AG08395 (cell line): ENCODE data around the gene CEMIP.

Experiments used
- DNase-seq: peaks from one replicate; pipeline ENCODE4 v3.0.0; 2012; ENCODE audit warnings: mixed read lengths, low spot score

CEMIP gene

DNA sequence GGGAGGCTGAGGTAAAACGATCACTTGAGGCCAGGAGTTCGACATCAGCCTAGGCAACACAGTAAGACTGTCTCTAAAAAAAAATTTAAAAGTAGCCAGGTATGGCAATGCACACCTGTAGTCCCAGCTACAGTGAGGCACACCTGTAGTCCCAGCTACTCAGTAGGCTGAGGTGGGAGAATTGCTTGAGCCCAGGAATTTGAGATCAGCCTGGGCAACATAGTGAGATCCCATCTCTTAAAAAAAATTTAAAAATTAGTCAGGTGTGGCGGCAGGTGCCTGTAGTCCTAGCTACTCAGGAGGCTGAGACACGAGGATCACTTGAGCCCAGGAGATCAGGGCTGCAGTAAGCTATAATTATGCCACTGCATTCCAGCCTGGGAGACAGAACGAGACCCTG lies 203.7 kb downstream of the CEMIP start:
- no peak for DNase-seq

DNA sequence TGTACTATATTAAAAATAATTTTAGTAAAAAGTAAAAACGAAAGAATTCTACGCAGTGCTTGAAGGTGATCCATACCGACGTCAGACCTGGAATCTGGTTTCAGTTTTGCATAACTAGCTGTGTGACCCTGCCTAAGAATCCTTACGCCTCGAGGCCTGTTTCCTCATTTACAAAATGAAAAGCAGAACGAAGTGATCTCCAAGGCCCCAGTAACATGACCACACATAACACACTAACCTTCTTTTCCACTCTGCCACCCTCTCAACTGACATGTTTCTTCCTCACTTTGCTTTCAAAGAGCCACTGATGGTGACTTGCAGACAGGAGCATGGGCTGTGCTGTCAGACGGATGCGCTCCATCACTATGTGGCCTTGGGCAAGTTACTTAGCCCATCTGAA lies 205.7 kb downstream of the CEMIP start:
- DNase-seq, result no peak

DNA sequence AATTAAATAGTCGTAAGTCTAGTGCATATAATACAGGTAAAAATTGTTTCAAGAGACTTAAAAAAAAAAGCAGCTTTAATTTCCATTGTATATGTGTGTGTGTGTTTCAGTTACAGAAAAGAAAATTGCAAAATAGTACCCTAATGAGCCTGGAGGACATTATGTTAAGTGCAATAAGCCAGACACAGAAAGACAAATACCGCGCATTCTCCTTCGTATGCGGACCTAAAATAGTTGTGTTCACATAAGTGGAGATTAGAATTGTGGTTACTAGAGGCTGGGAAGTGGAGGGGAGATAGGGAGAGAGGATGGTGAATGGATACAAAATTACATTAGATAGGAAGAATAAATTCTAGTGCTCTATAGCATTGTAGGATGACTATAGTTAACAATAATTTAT lies 206.8 kb downstream of the CEMIP start:
- no peak for DNase-seq

DNA sequence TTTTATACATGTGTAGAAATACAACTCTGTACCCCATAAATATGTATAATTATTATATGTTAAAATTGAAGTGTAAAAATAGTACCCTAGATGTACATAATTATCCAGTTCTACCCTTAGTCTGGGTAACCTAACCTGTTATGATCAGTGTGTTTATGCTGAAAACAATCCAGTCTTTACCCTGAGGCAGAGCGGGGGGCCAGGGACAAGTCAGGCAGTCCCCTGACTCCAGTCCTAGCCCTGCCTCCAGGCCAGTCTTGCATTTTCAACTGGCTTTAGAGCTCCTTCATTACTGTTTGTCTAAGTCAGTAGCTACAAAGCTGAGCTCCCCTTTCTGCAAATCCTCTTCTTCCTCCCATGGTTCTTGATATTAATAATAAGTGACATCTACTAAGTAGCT lies 207.3 kb downstream of the CEMIP start:
- DNase-seq, result no peak

DNA sequence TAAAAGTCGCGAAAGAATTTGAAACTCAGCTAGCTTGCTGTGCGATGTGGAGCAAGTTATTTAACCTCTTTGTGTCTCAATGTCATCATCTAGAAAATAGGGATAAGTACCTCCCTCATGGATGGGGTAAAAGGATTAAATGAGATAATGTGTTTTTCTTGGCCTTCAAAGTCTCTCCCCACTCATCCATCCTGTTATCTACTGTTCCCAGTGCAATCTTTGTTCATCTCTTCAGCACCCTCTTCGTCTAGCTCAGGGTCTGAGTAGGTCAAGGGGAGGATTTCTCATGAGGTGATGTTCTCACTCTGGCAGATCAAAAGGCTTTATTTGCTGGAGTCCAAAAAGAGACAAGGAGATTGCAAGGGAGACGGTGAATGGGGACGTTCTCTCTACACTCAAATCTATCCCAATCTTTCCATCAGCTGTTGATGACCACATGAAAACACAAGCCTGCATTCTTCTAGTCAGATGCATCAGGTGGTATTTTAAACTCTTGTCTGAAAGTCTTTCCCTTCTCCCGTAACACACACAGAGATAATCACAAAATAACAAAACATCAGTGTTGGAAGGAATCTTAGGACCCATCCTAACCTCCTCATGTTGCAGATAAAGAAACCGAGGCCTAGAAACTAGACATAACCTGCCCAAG lies 209.1 kb downstream of the CEMIP start:
- DNase-seq, result no peak

DNA sequence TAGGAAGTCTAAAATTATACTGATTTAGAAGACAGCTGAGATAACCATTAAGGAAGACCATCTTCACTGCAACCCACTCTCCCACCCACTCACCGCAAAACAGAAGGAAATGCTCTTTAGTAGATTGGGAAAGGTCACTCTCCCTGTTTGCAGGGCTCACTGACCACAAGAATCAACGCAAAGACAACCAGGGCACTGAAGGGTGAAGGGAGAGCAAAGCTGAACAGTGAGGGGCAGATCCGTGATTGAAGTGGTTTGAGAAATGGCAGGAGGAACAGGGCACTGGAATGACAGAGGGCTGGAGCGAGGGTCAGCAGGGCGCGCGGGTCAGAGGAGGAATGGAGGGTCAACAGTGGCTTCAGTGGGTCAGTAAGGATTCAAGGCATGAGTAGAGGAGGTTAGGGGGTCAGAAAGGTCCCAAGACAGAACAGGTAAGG lies 209.9 kb downstream of the CEMIP start:
- DNase-seq, result no peak

DNA sequence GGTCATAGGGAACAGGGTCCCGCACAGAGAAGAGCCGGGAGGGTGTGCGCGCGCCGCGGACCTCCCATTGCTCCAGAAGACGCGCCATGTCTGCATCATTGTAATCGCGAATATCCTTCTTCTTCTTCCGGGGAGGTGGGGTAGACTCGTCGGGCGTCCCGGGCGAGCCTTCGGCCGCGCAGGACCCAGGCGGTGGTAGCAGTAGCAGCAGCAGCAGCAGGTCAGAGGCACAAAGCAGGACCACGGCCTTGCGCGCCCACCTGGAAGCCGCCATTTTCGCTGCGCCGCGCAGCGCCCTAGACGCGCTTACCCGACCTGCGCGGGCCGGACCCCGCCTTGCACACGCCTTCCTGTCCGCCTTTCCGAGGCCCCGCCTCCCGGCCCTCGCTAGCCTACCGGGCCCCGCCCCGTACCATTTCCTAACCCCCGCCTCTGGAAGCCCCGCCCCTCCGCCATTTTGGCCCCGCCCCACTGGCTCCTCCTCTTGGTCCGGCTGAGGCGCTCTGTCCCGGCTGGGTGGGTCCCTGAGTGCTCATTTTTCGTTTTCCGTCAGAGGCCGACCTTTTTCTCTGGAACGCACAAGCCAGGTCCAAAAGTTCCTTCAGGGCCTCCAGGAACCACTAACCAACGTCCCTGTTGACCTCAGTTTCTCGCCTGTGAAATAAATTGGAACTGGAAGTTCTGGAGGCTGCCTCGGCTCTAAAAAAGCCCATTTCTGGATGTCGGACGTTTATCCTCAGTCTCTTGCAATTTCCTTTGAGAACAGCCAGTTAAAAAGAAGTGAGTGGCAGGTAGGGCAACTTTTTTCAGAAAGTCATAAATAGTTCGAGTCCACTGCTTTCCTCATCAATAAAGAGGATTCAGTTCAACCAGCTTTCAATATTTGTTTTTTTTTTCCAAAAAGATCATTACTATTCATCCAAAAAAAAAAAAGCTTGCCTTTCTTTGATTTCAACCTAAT lies 210.6 kb downstream of the CEMIP start, which contains the start of gene MESD:
Gene MESD (minus strand): TSS at position 302 of the 961 bp plus-strand sequence. CDS start 28 bp downstream, at position 274.
- DNase-seq, result peak; percentile 99

DNA sequence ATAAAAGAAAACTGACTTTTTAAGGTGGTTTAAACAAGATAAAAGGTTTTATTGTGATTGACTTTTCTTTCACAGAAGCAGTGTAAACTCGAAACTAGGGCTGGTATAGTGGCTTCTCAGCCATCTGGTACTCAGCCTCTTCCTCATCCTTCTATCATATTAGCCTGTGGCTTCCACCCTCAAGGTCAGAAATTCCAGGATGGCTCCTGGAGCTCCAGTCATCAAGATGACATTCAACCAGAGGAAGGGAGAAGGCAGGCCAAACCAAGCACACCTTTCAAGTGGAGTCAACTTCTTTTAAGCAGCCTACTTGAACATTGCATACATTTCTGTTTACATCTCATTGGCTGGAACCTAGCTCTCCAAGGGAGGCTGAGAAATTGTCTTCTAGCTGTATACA lies 211.8 kb downstream of the CEMIP start:
- no peak for DNase-seq

DNA sequence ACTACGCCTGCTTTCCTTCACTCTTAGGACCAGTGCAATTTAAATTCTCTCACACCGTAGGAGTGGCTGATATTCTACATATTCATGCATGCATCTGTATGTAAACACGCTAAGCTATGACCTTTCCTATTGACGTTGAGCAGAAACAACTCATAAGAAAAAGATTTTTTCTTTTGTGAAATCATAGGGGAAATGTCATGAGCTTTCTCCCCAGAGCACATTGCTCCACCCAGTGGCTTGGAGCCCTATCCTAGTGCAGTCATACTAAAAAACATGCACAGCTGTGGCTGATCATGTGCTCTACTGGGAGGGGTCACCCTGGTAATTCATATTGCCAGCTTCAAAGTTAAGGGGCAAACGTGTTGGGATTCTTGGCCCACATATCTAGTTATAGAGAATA lies 212.3 kb downstream of the CEMIP start:
- peak; percentile 81 for DNase-seq

DNA sequence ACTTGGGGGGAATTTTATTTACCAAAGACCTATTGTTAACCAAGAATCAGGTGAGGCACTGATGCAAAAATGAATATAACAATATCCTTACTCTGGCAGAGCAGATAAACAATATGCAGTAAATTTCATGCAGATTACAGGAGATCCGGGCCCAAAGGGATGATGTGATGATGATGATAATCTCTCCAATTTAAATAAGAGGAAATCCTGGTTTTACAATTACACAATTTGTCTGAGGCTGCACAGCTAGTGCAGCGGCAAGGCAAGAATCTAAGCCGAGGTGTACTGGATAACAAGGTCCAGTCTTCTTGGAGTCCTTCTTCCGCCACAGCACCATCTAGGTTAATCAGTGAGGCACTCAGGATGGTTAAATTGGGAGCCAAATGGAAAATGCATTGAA lies 212.8 kb downstream of the CEMIP start:
- no peak for DNase-seq

DNA sequence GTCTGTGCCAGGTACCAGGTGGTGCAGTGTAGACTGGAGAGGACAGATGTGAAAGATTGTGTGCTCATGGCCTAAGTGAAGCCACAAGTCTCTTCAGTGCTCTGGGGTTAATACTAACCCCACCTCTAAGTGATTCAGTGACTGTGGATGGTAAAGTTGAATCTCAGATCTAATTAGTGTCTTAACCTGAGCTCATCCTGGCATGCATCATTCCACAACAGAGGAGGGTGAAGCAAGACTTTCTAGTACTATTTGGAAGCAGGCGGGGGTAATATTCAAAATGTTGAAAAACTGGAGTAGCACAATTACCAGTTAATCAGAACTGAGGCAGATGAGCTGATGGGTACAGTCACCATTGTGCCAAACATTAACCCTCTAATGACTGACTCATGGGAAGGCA lies 213.3 kb downstream of the CEMIP start:
- no peak for DNase-seq

DNA sequence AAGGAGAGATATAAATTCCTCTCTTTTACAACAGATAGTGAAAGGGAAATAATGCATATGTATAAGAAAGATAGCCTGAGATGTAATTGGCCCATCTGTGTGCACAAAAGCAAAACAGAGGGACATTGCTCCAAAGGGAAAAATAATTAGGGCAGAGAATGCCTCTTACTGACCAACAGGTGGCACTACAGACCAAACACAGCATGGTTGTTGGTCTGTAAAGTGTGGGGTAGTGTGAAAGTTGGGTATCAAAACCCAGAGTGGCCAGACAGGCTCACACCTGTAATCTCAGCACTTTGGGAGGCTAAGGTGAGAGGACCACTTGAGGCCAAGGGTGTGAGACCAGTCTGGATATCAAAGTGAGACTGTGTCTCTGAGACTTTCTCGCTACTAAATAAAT lies 217.1 kb downstream of the CEMIP start:
- no peak for DNase-seq

DNA sequence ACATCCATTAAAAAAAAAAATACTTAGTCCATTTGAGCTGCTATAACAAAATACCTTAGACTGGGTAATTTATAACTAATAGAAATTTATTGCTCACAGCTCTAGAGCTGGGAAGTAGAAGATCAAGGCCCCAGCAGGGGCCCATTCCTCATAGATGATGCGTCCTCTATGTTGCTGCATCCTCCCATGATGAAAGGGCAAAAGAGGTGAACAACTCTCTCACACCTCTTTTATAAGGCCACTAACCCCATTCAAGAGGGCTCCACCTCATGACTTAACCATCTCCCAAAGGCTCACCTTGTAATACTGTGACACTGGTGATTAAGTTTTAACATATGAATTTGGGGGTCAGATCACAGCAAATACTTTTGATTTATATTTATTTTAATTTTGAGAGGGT lies 218.5 kb downstream of the CEMIP start:
- no peak for DNase-seq

DNA sequence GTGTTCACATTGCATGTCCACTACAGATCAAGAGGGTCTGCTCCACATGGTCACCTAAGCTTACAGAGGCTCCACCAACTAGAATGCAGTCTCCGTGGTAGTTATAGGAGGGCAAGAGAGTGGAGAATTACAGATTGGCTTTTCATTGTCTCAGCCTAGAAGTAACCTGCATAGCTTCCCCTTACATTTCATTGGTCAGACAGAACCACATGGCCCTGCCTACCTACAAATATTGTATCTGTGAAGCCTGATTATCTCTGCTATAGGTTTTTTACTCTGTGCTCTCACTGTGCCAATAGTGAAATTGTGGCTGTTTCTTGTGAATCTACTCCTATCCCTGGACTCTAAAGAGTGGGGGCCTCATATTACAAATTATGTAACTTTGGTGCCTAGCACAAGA lies 219.1 kb downstream of the CEMIP start:
- DNase-seq, result no peak

DNA sequence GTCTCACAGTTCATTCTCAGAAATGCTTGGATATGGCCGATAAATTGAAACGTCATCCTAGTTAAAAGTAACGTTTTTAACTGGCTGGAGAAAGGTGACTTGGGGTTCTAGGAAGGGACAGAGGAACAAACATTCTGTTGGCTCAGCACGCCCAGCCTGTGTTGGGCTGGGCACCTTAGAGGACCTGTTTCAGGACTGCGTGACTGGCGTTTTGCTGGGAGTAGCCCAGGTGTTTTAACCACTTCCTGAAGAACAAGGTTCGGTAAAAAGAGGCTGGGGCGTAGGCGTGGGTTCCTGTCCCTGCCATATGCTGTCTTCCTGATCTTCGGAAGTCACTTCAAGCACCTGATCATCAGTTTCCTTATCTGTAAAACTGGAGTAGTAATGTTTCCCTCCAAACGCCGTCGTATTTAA lies 220.5 kb downstream of the CEMIP start:
- no peak for DNase-seq

DNA sequence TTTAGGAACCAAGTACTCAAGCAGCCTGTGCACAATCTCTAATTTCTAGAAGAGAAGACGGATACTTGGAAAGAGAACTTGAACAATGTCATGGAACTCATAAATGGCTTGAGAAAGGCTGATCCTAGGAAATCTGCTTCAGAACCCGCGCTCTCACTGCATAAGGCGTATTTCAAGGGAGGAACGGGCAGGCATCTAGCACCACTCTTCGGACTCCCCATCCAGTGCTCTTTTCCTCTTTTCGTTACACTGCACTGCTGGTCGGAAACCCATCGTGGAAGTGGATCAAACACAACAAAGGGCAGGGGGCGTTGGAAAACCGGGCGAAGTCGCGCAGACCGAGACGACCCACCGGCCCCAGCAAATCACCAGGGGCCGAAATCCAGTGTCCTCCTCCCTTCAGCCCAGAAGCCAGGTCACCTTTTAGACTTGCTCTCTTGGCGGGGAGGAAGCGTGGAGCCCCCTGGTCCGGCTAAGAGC lies 221.0 kb downstream of the CEMIP start:
- peak; percentile 7 for DNase-seq

DNA sequence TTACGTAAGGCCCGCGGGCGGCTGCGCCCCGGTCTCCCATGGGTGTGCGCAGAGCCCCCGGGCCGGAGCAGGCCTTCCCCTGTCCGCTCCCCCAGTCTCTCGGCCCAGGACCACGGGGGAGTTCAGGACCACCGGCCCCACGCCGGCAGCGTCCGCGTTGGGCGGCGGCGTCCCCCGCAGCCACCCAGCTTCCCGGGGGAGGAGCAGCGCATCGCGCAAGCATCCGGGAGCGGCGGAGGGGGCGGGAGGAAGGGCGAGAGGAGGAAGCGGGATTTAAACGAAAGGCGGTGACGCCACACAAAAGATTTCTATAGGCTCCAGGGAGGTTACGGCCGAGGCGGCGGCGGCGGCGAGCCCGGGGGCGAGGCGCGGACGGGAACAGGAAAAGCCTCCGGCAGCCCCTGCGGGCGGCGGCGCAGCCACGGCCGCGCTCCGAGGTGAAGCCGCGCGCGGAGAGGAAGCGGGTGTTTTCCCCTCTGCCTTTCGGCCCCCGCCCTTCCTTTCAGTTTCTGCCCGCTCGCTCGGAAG lies 221.5 kb downstream of the CEMIP start, which contains the start of gene TLNRD1:
Gene TLNRD1 (plus strand): TSS at position 300 of the 528 bp plus-strand sequence. CDS start 1,349 bp downstream, outside the sequence.
- DNase-seq, result peak; percentile 93
